ENCODE results near the gene DEDD2.

DEDD2 gene

DNA sequence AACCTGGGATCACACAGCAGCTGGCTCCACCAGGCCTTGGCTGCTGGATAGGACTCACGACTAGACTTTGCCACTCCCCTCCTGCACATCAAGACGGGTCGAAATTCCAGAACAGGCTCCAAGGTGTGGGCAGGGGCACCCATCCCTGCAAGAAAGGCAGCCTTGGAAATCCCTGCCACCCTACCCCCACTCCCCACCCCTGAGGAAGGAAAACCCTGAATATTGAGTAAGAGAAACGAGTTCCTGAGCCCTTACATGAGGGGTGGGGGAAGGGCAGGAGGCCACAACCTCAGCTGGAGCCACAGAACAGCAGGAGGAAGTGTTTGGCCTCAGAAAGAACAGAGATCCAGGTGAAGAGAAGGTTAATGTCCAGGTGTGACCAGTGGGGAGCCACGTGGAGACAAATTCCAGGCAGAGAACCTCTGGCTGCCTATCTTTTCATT is 20.1 kb downstream of the DEDD2 start:
- no peak for DNase-seq

DNA sequence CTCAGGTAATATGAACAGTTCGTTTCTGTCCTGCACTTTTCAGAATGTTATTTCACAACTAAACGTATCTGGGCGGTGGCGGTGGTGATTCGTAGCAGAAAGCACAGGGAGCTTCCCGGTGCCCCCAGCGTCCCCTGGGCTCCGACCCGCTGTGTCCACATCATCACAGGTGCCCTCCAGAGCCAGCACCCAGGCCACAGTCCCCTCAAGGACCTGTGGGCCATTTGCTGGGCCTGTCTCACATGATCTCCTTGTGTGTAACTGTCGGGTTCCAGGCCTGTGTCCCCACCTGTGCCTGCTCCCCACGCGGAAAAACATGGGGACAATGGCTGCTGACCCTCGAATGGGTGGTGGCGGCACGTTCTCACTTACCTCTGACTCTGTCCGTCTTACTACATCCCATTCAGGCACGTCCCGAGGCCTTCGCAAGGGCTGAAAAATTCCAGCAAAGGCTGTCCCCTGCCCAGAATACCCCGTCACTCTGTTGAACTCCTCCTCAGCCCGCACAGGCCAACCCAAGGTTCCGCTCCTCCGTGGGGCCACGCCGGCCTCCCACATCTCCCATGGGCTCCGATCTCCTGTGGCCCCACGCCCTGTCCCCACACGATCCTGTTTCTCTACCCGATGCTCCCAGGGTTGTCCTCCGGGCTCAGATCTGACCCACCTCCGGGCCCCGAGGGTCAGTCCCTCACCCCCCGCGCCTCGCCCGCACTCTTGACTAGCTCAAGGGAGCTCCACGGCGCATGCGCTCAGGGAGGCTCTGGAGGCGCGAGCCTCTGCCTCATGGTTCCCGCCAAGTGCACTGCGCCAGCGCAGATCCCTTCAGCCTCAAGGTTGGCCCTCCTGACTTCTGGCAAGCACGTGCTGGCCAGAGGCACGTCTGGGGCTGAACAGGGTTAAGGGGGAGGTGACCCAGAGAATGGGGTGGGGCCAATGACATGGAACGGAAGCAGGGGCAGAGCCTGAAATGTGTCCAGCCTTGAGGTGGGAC is 21.2 kb downstream of the DEDD2 start:
- no peak for DNase-seq

DNA sequence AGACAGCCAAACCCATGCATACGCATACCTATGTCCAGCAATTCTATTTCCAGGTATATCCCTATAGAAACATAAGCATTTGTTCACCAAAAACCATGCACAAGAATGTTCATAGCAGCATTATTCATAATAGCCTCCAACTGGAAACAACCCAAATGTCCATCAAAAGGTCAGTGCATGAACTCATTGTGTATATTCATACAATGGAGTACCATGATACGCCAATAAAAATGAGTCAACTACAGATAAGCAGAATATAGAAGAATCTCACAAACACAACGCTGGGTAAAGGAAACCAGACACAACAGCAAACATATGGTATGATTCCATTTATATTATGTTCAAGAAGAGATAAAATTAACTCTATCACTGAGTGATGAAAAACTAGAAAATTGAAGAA is 23.8 kb downstream of the DEDD2 start:
- no peak for DNase-seq

DNA sequence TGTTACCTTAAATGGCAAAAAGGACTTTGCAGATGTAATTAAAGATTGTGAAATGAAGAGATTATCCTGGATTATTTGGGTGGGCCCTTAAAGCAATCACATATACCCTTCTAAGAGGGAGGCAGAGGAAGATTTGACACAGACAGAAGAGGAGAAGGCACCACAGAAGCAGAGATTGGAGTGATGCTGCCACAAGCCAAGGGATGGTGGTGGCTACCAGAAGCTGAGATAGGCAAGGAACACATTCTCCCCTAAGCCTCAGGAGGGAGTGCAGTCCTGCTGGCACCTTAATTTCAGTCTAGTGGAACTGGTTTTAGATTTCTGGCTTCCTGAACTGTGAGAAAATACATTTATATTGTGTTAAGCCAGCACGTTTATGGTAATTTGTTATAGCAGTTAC is 24.2 kb downstream of the DEDD2 start:
- no peak for DNase-seq

DNA sequence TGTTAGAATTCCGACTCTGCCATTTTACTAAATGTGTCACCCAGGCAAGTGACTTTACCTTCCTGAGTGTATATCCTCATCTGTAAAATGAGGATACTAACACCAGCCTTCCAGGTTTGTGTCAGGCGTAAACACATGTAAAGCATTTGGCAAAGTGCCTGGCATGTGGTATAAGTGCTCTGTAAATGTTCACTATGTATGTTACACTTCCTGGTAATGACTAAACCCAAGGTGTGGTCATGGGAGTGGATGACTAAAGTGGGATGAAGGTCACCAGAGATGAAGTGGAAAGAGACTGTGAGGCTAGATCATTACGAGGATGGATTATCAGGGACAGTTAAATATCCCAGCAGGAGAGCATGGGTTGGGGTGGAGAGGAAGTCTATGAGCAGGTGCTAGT is 25.6 kb downstream of the DEDD2 start:
- no peak for DNase-seq

DNA sequence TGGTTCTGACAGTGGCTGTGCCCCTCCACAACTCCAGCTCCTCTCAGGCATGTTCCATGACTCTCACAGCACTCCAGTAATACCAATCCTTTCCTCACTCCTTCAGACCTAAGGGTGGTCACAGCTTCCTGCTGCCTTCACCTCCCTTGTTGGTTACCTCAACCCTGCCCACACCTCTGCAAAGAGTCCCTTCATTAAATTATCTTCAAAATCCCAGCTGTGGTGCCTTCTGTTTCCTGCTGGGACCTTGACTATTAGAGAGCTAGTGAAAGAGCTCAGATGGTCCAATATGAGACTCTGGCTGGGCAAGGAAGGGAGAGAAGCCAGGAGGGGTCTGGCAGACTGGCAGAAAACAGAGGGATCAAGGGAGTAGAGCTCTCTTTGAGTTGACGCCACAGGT is 26.1 kb downstream of the DEDD2 start:
- DNase-seq: no peak

DNA sequence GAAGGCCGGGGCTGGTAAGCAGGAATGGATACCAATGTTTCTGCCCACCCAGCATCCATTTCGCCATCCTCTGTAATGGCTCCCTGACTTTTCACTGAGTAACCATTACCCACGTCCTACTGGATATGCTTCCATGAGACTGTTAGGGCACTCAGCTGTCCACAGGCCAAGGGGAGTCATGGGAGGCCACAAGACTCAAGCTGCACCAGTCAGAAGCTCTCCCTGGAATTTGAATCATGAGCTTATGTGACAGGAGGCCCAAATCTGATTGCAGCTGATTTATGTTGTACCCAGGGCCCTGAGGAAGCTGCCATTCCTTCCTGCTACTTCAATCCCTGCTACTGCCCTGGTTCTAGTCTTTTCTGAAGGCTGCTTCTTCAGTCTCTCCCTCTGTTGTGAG is 28.3 kb downstream of the DEDD2 start:
- no peak for DNase-seq

DNA sequence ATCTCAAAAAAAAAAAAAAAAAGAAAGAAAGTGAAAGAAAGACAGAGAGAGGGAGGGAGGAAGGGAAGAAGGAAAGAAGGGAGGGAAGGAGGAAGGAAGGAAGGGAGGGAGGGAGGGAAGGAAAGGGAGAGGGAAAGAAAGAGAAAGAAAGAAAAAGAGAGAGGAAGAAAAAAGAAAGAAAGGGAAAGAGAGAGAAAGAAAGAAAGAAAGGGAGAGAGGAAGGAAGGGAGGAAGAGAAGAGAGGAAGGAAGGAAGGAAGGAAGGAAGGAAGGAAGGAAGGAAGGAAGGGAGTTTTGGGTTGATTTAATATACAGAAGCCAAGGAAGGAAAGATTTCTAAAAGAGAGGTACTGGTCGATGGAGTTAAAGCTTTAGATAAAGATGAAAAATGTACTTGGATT is 28.8 kb downstream of the DEDD2 start:
- no peak for DNase-seq

DNA sequence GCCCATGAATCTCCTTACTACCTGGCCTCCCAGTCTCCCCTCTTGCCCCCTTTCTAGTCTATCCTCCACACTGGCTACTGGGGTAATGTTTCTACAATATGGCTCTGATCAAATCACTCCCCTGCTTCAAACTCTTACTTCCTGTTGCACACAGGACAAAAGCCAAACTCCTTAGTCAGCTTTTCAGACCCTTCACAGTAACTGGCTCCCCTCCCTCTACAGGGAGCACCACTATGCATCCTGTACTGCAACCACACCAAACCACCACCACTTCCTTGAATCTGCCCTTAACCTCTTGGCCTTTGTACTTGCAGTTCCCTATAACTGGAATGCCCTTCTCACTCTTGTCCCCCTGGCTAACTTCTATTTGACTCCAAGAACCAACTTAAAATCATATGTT is 32.2 kb downstream of the DEDD2 start:
- no peak for DNase-seq

DNA sequence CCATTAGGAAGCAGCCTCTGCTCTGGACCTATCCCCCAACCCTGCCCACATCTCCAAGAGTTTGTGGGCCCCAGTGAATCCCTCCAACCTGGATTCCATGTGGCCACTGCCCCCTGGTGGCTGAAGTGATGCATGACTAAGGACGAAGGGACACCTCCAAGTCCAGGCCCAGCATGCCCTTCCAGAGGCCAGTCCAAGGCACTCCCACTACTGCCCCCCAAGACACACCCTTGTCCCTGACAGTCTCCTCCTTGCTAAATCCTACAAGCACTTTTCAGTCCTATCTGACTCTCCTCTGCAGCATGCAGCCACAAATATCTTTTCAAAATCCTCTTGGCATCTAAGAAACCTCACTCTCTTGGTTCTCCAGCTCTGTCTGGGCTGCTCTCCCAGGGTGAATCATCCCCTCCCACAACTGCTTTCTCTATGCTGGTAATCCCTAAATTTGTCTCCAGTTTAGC is 33.0 kb downstream of the DEDD2 start:
- peak; percentile 69 for DNase-seq

DNA sequence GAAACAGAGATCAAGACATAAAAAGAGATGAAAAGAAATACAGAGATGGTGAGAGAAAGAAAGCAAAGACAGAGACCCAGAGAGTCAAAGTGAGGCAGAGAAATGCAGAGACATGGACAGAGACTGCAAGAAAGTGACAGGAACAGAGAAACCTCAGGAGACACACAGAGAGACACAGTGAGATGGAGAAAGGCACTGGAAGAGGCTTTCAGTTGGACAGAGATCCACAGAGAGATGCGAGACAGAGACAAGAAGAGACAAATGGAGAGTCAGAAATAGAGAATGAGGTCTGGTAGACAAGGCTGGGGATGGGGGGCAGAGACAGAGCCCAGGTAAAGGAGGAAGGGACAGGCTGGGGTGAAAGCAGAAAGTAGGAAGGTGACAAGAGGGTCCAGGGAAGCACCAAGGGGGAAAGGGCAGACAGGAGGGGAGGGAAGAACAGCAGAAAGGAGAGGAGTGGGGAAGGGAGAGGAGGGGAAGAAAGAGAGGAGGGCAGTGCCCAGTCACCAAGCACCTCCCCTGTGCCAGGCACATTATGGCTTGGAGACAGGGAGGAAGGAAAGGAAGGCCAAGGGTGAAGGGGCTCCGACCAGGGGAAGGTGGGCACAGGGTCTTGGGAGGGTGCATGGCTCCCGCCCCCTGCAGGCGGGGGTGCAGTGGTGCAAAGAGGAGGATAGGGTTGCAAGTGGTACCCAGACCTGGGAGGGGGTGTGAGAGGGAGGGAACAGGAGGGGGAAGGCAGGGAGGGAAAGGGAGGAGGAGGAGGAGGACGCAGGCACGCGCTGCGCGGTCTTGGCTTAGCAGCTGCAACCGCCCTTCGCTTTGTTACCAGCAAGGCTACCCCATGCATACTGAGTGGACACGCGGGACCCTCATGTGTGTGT is 38.4 kb downstream of the DEDD2 start:
- no peak for DNase-seq

DNA sequence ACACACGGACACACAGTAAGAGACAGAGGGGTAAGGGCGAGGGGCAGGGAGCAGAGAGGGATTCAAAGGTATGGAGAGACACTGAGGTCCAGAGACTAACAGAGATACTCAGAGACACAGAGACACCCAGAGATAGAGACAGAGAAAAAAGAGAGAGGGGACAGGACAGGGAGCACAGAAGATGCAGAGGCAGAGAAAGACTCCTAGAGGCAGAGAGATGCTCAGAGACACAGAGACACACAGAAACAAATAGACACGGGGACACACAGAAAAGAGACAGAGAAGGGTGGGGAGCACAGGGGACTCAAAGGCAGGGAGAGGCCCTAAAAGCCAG is 39.8 kb downstream of the DEDD2 start:
- DNase-seq: no peak

DNA sequence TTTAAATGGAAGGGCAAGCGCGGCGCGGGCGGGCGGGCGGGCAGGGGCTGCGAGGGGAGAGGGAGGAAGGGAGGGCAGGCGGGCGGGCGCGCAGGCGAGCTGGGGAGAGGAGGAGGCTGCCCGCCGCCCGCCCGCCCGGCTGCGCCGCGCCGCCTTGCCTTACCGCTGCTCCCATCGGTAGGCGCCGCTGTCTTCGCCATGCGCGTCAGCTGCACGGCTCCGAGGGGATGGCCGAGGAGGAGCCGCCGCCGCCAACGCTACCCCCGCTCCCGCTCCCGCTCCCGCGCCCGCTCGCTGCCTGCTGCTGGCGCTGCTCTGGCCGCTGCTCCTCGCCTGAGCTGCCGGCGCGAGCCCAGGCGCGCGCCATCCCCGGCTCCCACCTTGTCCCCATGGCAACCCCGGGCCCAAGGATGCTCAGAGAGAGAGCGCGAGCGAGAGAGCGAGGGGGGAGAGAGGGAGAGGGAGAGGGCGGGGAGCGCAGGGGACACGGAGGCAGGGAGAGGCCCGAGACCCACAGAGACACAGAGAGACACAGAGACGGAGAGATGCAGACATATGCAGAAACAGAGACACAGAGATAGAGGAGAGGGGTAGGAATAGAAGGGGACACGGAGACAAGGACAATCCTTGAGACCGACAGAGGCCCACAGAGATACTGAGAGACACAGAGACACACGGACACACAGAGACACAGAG is 40.3 kb downstream of the DEDD2 start:
- peak; percentile 59 for DNase-seq

DNA sequence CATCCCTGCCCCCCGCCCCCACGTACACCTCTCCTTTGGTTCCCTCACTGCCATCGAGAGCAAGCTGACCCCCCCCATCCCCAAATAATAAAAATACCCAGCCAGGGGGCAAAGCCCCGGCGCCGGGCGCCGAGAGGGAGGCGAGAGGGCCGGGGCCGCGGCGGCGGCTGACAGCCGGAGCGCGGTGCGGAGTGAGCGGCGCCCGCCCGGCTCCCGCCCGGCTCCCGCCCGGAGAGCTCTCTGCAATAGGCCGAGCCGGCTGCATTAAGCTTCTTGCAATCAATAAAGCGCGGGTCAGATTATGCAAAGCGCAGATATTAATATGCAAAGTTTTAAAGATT is 40.9 kb downstream of the DEDD2 start:
- DNase-seq: no peak

DNA sequence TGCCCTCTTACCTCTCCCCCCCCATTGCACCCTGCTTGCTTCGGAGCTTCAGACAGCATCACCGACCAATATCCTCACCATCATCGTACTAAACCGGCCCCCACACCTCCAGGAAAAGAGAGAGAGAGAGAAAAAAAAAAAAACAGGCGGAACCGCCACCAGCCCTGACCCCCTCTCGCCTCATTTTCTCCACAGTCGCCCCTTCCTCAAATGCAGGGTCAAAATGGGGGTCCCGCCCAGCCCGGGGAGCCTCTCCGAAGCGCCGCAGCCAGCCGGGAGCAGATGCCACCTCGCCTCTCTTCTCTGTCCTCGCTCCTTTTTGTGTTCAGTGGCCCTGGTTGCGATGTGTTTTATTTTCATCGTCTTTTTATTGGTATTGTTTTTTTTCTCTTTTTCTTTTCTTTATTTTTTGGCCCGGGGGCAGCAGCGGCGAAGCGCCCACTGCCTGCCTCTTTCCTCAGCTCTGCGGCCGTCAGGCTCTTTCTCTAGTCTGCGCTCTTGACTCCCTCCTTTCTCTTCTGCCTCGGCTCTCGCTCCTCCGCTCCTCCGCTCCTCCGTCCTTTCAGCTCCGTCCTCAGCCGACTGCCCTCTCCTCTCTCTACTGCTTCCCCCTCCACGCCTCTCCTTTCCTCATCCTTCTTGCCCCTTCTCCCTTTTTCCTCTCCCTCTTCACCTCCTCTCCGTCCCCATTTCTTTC is 41.4 kb downstream of the DEDD2 start:
- DNase-seq: no peak

DNA sequence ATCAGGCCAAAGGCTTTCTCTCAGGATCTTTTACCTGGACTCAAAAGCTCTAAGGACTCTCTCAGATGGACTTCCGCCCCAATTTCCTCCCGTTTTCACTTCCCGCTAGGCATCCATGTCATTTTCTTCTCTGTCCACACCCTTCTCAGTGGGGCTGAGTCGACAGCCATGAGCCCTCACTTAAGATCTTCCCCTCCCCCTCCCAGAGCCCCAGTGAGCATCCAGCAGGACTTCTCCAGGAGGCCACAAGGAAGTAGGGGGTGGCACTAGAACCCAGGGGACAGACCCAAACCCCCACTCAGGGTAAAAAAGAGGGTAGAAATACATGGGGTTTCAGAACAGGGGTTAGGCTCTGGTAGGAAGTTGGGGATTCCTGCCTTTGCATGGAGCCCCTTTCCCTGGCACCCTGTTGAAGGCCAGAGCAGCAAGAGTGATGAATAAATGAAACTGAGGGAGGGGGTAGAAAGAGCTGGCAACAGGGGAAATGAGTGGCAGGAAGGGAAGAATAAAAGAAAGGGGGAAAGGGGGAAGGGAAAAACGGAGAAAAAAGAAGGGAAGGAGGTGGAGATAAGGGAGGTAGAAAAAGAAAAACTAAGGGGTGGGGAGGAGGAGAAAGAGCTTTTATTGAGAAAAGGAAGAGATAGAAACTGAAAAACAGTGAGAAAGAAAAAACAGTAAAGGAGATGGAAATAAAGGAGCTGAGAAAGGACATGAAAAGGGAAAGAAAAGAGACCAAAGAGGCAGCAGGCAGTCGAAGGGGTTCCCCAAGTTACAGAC is 42.3 kb downstream of the DEDD2 start:
- DNase-seq: no peak

DNA sequence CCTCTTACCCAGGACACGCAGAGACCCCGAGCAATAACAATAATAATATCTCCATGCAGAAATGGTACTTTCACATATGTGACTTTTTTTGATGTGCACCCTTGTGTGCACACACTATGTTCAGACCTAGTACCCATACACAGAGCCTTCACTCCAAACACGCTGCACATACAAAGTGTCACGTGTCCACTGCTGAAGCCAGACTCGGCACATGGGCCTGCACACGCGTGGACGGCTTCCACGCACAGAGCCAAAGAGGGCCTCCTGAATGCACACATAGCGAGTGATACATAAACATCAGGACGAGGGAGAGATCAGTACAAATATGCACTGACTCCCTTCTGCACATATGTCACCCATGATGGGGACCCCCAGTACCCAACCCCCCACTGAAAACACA is 43.3 kb downstream of the DEDD2 start:
- no peak for DNase-seq

DNA sequence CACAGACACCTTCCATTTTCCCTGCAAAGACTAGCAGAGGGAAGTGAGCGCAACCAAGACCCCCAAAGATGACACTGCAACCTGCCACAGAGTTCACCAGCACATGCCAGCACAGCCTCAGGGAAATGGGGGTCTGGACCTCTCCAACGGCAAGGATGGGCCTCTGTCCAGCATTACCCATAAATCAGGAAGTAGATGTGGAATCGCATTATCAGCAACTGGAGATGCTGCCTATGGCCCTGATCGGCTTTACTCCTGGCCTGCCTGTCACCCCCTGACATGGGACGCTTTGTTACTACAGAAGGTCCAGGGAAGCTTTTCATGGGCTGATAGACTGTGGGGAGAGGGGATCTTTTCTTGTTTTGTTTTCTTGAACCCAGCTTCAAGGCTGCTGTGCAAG is 43.8 kb downstream of the DEDD2 start:
- no peak for DNase-seq

DNA sequence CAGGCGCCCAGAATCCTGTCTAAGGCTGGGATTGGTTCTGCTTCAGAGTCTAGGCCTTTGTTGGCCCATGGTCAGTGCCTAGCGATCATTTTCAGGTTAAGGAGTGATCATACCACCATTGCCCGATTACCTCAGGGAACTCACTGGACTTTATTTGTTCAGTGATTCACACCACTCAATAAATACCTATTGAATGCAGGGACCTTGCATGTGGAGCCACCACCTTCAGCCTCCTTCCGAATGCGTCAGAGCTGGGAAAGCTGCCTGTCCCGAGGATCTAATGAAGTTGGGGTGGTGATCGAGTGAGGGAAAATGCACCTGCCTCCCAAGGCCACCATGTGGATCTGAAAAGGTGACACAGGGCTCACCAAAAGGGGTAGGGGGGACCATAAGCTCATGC is 45.2 kb downstream of the DEDD2 start:
- DNase-seq: no peak

DNA sequence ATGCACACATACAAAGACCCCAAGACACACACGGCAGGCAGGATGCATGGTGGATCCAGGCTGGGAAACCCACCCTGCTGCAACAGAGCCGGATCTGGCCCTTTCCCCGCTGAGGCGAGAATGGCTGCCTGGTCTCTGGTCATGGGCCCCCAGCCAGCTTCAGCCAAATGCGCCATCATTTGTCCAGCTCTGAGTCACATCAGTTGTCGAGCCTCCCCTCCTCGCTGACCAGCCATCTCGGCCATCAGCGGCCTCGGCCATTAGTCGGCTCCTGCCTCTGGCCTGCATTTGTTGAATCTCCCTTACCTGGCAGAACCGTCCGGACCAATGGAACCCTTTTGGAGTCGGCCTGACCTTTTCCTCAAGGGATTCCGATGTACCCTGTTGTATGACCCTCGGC is 46.8 kb downstream of the DEDD2 start:
- DNase-seq: no peak

DNA sequence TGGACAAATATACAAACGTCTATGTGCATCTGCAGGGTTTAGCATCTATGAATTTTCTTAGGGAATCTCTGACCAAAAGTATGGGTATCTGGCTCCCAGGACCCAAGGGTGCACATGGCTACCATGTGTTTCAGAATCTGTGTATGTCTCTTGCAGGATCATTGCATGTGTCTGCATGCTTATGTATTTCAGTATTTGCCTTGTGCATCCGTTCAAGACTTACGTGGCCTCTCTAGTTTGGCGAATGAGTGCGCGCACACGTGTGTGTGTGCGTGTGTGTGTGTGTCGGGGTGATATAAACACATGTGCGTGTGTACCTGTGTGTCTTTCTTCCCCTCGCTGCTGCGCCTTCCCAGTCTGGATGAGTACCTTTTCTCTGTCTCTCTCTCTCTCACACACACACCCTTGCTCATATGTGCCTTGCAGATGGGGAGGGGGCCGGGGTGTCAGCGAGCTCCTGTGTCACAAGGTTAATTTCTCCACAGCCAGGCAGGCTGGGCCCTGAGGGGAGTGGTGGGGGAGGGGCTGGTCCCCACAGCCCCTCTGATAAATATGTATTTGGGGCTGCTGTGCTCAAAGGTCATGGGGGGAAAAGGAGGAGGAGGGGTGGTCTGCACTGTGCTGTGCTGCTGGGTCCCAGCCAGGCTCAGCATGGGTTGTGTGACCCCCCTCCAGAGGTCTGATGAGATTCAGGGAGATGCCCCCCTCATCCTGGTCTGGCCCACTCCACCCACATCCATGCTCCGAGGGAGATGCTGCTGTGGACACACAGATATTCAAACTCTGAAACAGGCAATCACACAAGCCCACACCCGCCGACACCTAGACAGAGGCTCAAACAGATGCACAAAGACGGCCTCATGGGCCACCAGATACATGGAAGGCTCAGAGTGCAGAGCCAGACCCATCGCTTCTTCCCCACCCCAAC is 47.7 kb downstream of the DEDD2 start:
- no peak for DNase-seq

Measured in activated T-cell treated with anti-CD3 and anti-CD28 coated beads for 4 hours (primary cell).